ENCODE data around the gene AQP3. TPM values are rescaled to one million over a fixed set of nuclear protein-coding genes. Genes with fewer than 3 reads are reported as not detected.
A peak's percentile ranks its signal among the peaks of the same experiment; 100 is the strongest.
"Not testable (repeated sequence)": the region's sequence is repeated elsewhere in the genome, so short reads cannot be mapped to it uniquely, and the experiment has no call there.

The AQP3 gene
- total and polyA plus RNA-seq, 2 of the 13 experiments (the other 11 are each of a cell fraction or from before 2014, with no cell fraction given), result 1.4 to 5.5 TPM

DNA sequence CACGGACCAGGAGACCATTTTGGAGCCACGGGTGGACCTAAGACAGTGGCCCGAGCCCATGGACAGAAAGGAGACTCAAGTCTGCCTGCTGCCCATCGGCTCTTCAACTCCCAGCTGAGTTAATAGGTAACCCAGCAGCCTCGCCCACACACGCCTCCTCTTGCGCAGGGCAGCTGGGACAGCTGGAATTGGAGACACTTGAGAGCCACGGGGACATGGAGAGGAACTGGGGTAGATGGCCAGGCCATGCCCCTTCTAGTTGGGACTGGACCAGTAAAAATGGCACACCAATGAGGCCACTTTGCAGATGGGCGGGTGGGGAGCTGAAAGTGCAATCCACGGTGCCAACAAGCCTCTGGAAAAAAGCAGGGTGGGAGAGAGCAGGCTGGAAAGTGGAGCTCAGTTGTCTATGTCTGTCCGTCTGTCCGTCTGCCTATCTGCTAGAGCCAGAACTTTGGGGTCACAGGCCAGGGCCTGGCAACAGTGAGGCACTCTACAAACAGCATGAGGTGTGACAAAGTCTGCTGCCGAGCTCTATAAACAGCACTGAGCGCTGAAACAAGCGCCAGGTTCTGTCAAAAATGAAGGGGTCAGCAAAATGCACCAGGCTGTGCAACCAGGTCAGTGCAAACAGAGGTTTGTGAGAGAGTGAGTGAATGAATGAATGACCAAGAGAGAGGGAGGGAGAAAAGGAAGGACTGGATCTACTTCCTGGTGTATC, 52.1 kb downstream of the AQP3 start (continued):
- TF ChIP-seq ZNF292 (CRISPR knock-in tag; IDR thresholded peaks at IDR 0.05; ENCODE audit: borderline replicate concordance, low read depth) (peak; percentile 41; the same call in 1 of the 2 replicates), TBX2 (CRISPR knock-in tag; IDR thresholded peaks at IDR 0.05; ENCODE audit: borderline replicate concordance) (peak; percentile 15; the same call in 1 of the 2 replicates), ZNF33B (CRISPR knock-in tag; IDR thresholded peaks at IDR 0.05) (0 out of 2 replicates have a peak, but pooled peaks have one; percentile 10), ZNF644 (CRISPR knock-in tag; IDR thresholded peaks at IDR 0.05; ENCODE audit: low read depth) (peak; percentile 69; the same call in 1 of the 2 replicates), PITX1 (CRISPR knock-in tag; IDR thresholded peaks at IDR 0.05) (0 out of 2 replicates have a peak, but pooled peaks have one; percentile 23), HDAC1 (CRISPR knock-in tag; IDR thresholded peaks at IDR 0.05) (peak; percentile 72), MAFF (IDR thresholded peaks at IDR 0.05; ENCODE audit: low read depth, low read length) (0 out of 2 replicates have a peak, but pooled peaks have one; percentile 35), ZFY (CRISPR knock-in tag; IDR thresholded peaks at IDR 0.05) (peak; percentile 39; the same call in 1 of the 2 replicates), SOX13 (CRISPR knock-in tag; conservative IDR thresholded peaks at IDR 0.05 in 1 of 2, IDR thresholded peaks at IDR 0.05 in 1 of 2) (0 out of 4 replicates have a peak, but pooled peaks of 1 of the 2 experiments have one; percentile 8), RXRB (CRISPR knock-in tag; IDR thresholded peaks at IDR 0.05; ENCODE audit: borderline replicate concordance) (0 out of 2 replicates have a peak, but pooled peaks have one; percentile 14)
- TF ChIP-seq, protein P1, sequence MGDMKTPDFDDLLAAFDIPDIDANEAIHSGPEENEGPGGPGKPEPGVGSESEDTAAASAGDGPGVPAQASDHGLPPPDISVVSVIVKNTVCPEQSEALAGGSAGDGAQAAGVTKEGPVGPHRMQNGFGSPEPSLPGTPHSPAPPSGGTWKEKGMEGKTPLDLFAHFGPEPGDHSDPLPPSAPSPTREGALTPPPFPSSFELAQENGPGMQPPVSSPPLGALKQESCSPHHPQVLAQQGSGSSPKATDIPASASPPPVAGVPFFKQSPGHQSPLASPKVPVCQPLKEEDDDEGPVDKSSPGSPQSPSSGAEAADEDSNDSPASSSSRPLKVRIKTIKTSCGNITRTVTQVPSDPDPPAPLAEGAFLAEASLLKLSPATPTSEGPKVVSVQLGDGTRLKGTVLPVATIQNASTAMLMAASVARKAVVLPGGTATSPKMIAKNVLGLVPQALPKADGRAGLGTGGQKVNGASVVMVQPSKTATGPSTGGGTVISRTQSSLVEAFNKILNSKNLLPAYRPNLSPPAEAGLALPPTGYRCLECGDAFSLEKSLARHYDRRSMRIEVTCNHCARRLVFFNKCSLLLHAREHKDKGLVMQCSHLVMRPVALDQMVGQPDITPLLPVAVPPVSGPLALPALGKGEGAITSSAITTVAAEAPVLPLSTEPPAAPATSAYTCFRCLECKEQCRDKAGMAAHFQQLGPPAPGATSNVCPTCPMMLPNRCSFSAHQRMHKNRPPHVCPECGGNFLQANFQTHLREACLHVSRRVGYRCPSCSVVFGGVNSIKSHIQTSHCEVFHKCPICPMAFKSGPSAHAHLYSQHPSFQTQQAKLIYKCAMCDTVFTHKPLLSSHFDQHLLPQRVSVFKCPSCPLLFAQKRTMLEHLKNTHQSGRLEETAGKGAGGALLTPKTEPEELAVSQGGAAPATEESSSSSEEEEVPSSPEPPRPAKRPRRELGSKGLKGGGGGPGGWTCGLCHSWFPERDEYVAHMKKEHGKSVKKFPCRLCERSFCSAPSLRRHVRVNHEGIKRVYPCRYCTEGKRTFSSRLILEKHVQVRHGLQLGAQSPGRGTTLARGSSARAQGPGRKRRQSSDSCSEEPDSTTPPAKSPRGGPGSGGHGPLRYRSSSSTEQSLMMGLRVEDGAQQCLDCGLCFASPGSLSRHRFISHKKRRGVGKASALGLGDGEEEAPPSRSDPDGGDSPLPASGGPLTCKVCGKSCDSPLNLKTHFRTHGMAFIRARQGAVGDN (CRISPR knock-in tag; IDR thresholded peaks at IDR 0.05), result peak; percentile 71
- TF ChIP-seq SOX13 (IDR thresholded peaks at IDR 0.05), result not testable (repeated sequence)
- TF ChIP-seq, protein P2, sequence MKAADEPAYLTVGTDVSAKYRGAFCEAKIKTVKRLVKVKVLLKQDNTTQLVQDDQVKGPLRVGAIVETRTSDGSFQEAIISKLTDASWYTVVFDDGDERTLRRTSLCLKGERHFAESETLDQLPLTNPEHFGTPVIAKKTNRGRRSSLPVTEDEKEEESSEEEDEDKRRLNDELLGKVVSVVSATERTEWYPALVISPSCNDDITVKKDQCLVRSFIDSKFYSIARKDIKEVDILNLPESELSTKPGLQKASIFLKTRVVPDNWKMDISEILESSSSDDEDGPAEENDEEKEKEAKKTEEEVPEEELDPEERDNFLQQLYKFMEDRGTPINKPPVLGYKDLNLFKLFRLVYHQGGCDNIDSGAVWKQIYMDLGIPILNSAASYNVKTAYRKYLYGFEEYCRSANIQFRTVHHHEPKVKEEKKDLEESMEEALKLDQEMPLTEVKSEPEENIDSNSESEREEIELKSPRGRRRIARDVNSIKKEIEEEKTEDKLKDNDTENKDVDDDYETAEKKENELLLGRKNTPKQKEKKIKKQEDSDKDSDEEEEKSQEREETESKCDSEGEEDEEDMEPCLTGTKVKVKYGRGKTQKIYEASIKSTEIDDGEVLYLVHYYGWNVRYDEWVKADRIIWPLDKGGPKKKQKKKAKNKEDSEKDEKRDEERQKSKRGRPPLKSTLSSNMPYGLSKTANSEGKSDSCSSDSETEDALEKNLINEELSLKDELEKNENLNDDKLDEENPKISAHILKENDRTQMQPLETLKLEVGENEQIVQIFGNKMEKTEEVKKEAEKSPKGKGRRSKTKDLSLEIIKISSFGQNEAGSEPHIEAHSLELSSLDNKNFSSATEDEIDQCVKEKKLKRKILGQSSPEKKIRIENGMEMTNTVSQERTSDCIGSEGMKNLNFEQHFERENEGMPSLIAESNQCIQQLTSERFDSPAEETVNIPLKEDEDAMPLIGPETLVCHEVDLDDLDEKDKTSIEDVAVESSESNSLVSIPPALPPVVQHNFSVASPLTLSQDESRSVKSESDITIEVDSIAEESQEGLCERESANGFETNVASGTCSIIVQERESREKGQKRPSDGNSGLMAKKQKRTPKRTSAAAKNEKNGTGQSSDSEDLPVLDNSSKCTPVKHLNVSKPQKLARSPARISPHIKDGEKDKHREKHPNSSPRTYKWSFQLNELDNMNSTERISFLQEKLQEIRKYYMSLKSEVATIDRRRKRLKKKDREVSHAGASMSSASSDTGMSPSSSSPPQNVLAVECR (CRISPR knock-in tag; IDR thresholded peaks at IDR 0.05; ENCODE audit: borderline replicate concordance), result peak; percentile 36; the same call in 1 of the 2 replicates
- TF ChIP-seq, protein P3, sequence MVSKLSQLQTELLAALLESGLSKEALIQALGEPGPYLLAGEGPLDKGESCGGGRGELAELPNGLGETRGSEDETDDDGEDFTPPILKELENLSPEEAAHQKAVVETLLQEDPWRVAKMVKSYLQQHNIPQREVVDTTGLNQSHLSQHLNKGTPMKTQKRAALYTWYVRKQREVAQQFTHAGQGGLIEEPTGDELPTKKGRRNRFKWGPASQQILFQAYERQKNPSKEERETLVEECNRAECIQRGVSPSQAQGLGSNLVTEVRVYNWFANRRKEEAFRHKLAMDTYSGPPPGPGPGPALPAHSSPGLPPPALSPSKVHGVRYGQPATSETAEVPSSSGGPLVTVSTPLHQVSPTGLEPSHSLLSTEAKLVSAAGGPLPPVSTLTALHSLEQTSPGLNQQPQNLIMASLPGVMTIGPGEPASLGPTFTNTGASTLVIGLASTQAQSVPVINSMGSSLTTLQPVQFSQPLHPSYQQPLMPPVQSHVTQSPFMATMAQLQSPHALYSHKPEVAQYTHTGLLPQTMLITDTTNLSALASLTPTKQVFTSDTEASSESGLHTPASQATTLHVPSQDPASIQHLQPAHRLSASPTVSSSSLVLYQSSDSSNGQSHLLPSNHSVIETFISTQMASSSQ (IDR thresholded peaks at IDR 0.05; ENCODE audit: low read depth), result peak; percentile 85
- TF ChIP-seq, protein P3 (CRISPR knock-in tag; IDR thresholded peaks at IDR 0.05; ENCODE audit: borderline replicate concordance), result peak; percentile 91

Measured in HepG2 (cell line).